Occipital lobe (tissue), 2 donors: ENCODE data around the gene MTMR1. TPM values are rescaled to one million over a fixed set of nuclear protein-coding genes. Genes with fewer than 3 reads are reported as not detected.

Experiments
- DNase-seq: peaks from one replicate; lab custom pipeline; 2025; lab: John Stamatoyannopoulos, UW
- total RNA-seq: library from RNA; depleted of rRNA; stranded (reverse); fragments of >200 nt; gene quantifications from one replicate; pipeline ENCODE4 v1.2.3, GENCODE V29; 2014

Gene MTMR1
- total RNA-seq, 1 donor from 2014 or later = 29.0 TPM

DNA sequence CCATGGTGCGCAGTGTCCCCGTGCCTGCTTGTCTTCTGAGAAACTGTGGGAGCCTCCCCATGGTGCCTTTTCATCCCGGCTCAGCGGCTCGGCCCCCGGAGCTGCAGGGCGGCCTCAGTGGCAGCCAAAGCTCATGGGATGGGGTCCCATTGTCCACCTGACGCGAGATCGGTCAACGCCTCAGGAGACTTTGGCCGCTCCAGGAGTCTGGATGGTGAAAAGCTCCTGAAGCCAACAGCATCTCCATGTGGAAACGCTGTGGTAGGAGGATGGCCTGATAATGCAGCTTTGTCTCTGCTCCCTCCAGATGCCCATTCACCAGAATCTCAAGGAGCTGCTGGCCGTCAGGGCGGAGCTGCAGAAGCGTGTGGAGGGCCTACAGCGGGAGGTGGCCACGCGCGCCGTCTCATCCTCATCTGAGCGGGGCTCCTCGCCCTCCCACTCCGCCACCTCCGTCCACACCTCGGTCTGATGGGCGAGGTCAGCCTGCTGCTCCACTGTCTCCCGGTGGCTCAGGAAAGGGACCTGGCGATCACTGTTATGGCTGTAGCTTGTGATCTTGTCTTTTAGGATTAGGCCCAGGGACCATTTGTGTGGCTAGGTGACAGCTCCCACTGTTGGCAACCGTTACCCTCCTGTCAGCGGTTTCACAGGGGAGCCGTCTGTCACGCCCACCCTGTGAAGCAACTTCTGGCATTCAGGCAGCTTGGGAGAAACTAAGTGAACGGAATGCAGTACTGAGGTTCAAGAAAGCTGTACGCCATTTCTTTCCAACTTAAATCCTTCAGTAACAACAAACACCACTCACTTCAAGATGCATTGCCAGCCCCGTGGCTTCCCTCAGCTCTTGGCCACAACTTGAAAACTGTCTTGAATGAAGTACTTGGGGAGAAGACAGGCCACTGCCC is 69.3 kb downstream of the MTMR1 start:
- no peak for DNase-seq

DNA sequence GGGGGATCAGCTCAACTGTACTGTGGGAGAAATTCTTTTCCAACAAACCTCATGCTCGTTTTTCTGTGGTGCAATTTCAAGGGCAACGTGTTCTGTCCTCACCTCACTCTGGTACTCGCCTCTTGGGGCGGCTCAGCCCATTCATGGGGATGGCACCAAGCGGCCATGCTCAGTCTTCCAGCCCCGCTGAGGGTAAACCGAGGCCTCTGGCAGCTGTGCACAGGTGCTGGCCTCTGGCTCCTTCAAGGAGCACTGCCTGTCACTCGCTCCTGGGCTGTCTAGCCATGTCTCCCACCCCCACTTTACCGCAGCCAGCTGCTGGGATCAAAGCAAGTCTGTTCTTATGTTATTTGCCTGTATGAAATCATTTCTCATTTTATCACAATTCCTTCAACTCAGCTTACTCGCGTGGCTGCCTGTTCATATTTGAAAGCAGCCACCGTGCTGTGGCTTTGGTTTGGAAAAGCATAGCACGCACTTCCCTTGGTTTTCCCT is 70.2 kb downstream of the MTMR1 start:
- DNase-seq = no peak

DNA sequence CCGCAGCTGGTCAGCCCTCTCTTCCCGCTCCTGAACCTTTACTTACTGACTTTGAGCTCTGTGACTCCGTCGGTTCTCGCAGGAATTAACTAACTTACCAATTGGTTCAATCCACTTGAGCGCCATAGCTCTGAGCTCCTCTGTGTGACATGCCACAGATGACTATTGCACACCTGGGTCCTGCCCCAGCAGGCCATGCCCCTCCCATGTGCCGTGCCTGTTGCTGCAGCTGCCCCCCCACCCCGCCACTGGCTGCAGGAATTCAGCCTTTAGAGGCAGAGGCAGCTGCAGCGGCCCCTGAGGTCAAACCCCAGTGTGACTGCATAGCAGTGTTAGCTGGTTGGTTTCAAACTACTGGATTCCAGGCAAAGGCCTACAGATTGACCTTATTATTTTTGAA is 70.6 kb downstream of the MTMR1 start:
- DNase-seq = no peak

DNA sequence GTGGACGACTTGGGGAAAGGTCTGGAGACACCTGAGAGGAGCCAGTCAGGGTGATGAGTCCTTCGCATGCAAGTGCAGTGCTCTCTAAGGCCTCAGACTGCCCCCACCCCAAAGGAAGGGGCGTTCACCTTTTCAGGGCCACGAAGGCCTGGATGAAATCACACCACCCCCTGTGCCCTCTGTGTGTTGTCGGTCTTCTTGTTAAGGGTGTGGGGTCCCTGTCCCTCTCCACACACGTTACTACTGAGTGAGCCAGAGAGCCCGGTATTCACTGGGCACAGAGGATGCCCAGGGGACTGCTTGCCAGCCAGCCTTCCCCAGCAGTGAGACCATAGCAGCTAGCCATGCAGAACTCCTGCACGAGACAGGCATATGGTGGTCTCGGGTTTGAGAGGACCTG is 72.0 kb downstream of the MTMR1 start:
- DNase-seq = no peak

DNA sequence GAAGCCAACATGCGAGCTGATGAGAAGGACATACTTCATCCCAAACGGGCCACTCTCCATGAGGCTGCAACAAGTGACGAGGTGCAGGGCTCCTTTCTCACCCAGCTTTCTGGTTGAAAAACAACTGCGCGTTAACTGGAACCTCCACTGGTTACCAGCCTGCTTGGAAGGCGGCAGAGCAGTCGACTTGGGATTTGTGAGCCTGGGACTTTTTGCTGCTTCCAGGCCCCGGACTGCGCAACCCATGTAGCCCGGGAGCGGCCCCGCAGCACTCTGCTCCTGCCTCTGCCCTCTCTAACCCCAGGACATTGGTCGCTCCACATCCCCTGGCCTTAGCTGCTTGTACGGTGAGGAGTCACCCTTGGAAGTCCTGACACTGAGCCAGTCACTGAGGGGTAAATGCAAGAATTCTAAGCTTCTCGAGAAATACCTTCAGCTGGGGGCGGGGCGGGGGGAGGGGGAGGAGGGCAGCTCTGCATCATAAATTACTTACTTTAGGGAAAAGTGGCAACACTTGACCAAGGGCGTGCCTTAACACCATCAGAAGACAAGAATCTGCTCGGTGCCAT is 72.7 kb downstream of the MTMR1 start:
- no peak for DNase-seq

DNA sequence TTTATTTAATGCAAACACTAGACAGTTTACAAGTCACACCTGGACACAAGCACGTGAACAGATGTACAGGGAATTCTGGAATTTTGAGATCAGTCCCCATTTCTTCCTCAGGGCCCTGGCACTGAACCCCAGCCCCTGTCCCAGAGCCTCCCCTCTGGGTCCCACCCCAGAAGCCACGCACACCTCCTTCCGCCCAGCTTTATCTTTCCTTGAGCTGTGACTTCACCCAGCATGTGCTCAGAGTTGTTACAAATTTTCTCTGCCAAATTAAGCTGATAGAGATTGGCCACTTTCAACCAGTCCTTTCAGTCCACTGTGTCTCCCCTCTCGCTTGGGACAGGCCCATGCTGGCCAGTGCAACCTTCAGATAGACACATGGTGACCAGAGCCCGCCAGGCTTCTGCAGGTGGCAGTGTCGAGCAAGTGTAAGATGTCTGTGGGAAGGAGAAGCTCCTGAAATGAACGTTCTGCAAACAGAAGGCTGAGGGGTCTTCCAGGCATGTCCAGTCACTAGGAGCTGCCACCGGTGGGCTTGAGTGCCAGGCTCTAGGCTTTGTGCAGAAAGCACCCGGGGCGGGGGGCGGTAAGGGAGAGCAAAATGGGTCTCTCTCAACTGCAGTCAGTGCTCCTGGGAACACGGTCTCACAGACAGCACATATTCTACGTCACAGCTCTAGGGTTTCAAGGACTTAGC is 73.3 kb downstream of the MTMR1 start:
- DNase-seq = no peak

DNA sequence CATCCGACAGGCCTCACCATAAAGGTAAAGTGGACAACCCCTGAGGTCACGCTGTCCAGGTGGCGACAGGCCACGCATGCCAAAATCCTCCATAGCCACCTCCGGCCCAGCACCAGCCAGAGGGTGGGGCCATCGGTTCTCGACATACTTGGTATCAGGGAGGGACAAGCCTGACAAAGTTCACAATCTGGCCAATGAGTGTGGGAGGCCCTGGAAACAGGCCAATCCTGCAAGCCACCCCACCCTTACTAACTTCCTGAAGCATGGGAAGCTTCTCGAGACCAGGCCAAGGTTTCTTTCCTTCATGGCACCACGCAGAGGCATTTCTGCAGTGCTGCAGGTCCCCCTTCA is 73.8 kb downstream of the MTMR1 start:
- DNase-seq = no peak

DNA sequence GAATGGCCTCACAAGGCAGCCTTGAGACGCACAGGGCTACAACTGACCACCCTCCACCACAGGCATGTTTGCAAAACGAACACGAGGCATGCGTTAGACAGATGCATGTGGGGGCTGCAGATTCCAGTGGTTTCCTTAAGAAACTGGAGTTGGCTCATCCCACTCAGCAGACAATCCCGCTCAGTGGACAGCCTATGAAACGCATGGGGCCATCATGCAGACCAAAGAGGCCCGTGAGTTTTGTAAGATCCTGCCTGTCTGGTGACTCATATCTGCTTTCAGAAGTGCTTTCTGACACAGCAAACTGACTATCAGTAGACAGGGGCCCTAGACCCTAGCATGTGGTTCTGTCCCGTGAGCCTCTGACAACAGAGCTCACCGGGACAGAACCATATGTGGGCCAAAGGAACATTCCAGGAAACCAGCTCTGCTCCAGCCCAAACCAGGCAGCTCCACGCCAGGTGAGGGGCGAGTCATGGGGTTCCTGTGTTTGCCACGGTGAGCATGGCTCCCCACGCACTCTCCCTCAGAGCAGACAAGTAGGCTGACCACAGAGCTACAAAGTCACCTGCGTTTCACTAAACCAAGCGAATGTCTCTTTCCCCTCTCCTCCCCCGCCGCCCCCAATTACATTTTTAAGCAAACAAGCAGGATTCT is 74.4 kb downstream of the MTMR1 start:
- DNase-seq = no peak

DNA sequence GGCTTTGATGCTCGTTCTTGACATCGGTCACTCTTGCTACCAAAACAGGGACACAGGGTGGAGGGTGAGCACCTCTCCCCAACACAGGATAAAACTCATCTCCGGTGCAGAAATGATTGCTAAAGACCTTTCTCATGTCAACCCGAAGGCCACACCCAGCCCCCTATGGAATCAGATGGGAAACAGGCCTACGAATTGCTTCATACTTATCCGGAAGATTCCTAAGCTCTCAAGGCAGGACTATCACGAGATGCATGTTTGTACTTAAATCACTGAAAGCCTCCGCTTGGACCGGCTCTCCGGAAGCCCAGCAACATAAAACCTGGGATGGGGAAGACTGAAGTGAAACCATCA is 74.9 kb downstream of the MTMR1 start:
- no peak for DNase-seq

DNA sequence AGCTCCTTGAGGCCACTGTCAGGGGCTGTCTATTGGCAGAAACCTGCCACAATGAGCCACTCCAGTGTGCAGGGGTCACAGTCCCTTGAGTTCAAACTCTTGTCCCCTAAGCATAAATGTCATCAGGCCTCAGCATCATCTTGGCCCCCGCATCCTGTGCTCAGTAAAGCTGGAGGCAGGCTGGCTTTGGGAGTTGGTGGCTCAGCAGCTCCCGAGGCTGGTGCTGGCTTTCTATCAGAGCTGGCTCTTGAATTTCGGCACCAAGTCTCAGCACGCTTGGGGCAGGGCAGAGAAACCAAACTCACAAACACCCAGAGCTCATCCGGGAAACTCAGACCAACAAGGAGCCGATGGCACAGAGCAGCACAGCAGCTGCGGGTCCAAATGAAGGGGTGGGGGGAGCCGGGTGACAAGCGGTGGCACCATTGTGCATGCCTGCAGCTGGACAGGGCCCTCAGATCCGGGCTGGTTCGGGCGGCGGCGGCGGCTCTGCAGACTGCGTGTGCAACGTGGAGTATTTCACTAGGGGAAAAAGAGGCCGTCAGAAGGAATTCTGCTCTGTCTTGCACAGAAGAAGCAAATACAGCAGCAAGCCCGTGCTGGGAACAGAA is 75.5 kb downstream of the MTMR1 start:
- no peak for DNase-seq

DNA sequence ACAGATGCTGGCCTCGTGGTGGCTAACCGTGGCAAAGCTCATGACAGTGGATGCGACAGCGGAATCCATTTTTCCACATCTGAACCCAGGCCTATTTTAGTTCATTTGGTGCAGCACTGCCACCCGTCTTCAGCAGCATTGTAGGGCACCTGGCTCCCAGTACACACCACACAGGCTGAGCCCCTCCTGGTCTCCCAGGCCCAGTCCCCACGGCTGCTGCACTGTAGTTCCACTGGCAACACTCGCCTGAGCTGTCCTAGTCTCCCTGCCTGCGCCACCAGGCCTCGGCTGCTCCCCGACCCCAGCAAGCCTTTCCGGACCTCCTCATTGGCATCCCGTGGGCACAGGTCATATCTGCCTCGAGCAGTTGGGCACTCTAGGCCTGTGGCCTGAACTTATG is 76.2 kb downstream of the MTMR1 start:
- DNase-seq = no peak

DNA sequence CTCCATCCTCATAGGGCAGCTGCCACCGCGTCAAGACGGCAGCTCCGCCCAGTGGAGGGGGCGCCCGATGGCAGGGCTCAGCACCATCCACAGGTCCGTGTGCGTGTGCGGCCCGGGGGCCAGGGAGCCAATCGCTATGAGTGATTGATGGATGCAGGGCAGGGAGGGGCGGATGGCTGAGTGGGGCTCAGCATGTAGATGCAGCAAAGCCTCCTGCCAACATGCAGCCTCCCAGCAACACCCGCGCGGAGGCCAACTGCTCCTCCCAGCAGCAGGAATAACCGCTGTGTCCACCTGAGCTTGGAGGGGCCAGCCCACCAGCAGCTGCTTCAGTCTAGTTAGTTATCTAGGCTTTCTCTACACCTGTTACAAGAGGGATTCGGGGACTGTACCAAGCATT is 77.4 kb downstream of the MTMR1 start:
- no peak for DNase-seq

DNA sequence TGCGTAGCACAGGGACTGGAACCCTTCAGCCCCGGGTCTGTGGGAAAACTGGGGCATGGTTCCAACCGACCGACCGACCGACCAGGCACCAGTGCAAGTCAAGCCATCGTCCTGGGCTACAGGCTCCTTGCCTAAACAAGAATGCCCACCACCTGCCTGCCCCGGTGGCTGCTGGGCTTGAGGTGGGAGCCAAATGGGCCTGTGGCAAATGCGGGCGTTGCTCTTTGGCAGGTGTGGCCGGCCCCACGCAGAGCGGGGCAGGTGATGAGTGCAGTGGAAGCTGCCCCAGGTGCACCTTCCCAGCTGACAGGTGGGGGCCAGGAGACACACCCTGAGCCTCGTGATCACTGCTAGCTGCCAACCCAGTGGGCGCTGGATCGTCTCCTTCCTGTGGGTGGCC is 77.9 kb downstream of the MTMR1 start:
- no peak for DNase-seq

DNA sequence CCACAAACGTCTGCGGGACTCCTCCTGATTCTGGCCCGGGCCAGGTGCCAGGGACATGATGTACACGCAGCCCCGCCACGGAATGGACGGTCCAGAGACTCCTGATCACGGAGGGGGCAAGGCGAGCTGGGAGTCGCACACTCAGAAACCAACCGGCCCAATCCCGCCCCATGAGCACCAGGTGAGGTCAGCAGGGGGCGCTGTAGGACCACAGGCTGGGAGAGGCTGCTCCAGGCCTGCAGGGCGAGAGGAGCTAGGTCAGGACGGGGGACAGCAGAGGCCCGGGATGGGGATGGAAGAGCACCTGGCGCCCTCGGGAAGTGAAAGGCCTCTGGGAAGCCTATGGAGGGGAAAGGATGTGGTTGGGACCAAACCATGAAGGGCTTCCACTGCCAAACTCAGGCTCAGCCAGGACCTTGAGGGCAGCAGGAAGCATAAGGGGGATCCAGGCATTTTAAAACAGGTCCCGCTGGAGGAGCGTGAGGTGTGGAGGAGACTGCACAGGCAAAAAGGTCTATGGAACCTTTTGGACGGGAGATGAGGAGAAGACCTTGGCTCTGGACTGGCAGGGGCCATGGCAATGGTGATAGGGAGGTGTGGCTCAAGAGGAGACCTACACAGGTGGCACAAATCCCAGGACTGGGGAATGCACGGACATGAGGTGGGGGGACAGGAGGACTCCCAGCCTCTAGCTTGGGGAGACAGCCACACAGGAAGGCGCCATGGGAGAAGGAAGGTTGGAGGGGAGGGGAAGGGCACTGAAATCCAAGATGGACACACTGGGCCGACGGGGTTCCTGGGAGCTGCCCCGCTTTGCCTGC is 79.2 kb downstream of the MTMR1 start:
- peak; percentile 37 for DNase-seq

DNA sequence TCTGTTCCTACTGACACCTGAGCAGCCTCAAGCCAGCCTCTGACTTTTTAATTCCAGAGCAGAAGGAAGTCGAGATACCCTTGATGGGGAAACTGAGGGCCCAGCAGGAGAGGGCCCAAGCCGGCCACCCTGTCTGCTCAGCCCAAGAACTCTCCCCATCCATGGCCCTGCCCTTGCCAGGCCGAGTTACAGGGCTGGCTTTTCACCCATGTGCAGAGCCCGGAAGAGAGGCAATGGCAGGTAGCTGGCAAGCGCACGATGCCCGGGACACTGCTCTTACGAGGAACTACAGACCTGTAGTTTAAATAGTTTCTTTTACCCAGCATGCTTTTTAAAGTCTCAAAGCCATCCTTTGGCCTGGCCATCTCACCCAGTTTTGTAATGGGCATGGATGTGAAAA is 79.9 kb downstream of the MTMR1 start:
- DNase-seq = no peak

DNA sequence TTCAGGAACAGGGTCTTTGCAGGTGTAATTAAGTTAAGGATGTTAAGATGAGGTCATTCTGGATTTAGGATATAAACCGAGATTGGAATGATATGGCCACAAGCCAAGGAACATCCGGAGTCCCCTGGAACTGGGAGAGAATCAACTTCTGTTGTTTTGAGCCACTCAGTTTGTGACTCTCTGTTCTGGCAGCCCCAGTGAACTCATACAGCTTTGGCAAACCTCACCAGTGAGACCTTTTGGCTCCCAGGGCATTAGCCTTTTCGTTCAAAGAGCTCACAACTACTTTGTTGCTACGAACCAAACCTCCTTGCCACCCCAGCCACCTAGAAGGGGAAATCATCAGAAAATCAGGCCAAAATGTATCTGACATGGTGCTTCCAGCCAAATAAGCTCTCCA is 80.4 kb downstream of the MTMR1 start:
- no peak for DNase-seq

DNA sequence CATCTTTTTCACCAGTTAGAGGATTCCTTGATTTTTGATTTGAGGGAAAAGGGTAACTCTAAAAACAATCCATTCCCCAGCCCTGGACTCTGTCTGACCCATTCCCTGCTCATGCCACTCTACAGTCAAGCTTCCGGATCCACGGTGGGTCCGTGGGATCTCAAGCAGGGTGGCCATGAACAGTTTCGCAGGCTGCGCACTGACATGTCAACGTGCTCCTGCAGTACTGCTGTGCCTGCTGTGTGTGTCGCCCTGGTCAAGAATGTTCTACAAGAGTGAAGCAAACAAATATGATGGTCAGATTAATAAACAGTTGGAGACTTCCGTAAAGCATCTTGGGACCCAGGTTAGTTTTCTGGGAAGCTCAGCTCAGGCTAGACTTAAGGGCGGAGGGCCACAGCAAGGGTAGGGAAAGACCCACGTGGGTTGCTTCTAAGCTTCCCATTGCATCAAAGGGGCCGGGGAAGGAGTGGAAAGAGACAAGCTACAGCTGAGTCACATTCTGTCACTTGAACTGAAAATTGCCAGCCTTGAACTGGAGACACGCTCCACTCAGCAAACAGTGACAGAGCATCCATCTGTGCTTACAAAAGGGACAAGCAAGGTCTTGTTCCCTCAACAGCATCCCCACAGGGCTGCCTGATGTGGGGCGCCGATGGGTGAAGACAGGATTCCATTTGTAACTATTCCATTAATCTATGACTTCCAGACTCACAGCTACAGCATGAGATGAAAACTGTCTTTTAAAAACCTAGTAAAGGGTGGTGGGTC is 81.8 kb downstream of the MTMR1 start:
- DNase-seq = peak; percentile 5

DNA sequence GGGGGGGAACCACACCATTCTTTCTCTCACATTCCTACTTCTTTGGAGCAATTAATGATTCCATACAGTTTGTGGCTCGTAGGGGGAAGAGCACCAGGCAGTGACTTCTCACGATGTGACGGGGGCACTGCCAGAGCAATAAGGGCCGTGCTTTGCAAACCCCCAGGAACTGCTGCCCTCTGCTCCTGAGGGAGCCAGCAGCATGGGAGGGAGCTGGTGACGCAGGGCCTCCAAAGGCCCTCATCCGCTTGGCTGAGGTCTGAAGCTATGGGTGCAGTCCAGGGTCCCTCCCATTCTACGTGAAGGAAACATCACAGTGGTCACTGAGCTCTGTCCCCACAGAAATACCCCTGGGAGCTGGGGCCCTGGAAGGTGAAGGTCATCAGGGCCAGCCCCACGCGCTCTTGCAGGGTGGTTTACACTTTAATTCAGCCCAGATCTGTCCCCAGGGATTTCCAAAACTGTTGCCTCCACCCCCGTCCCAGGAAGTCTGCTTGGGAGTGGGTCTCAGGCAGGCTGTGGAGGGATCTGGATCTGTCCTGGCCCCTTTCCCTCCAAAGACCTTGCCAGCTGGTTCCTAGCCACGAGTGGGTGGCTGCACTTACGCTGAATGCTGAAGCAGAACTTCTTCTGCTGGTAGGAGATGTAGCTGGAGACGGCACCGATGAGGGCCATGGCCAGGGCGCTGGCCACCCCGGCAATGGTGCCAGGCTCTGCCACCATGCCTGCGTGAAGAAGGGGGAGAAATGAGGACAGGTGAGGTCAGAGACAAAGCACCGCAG is 82.6 kb downstream of the MTMR1 start:
- DNase-seq = no peak

DNA sequence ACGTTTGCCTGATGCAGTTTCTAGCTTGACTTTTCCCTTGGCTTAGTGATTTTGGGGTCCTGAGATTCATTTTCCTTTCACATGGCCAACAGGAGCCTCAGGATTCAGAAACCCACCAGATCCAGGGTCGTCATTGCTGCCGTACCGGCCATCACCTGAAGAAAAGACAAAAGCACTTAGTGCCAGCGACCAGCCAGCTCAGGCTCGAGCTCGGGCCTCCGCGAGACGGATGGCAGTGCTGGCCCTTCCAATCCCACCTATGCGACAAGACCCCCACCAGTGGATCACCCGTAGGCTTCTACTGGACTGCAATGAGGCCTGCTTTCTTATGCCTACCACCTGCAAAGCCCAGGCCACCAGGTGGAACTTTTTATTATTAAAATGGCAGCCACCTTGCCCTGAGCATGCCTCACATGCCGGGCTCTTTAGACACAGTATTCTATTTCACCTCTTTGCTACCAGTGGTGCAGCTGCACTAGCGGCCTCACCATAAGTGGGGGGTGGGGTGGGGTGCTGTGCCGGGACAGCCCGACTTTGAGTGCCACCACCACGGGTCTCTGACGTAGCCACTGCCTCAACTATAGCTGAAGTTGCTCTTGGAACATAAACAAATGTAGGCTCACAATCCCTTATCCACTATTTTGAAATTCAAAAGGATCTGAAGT is 84.3 kb downstream of the MTMR1 start:
- DNase-seq = no peak
